Karpas-422 (cell line): ENCODE results near the gene ETV6. TPM values are rescaled to one million over a fixed set of nuclear protein-coding genes. Genes with fewer than 3 reads are reported as not detected.

Experiments
- DNase-seq: peaks from one replicate; pipeline ENCODE4 v3.0.0-alpha.2; 2015
- H2AFZ ChIP-seq: fragments of 200-600 bp; sonication (generic); 2 replicates; pipeline ENCODE4 v1.6.1; 2014; ENCODE audit warnings: antibody characterized with exemption, low read length, mixed read lengths
- H3K27ac ChIP-seq: fragments of 200-600 bp; sonication (generic); 2 replicates; pipeline ENCODE4 v1.5.1; 2014; ENCODE audit warnings: mild to moderate bottlenecking, low read length, moderate library complexity
- H3K27me3 ChIP-seq: fragments of 200-600 bp; sonication (generic); 2 replicates; pipeline ENCODE4 v1.6.1; 2014; ENCODE audit warnings: low read length, mixed read lengths
- H3K36me3 ChIP-seq: fragments of 200-600 bp; sonication (generic); 2 replicates; pipeline ENCODE4 v1.6.1; 2014; ENCODE audit warnings: low read length, mixed read lengths; ENCODE audit not compliant: insufficient read depth
- H3K4me1 ChIP-seq: fragments of 200-600 bp; sonication (generic); 2 replicates; pipeline ENCODE4 v1.6.1; 2014; ENCODE audit warnings: mild to moderate bottlenecking, low read length, mixed read lengths
- H3K4me2 ChIP-seq: fragments of 200-600 bp; sonication (generic); 2 replicates; pipeline ENCODE4 v1.6.1; 2014; ENCODE audit warnings: low read length, low read depth, mild to moderate bottlenecking; ENCODE audit not compliant: poor library complexity, severe bottlenecking
- H3K4me3 ChIP-seq: fragments of 200-600 bp; sonication (generic); 2 replicates; pipeline ENCODE4 v1.5.1; 2014; ENCODE audit warnings: mild to moderate bottlenecking, antibody characterized with exemption, low read length, mixed read lengths
- H3K79me2 ChIP-seq: fragments of 200-600 bp; sonication (generic); 2 replicates; pipeline ENCODE4 v1.6.1; 2014; ENCODE audit warnings: mild to moderate bottlenecking, low read length, mixed read lengths
- H3K9ac ChIP-seq: fragments of 200-600 bp; sonication (generic); 2 replicates; pipeline ENCODE4 v1.6.0; 2014; ENCODE audit warnings: low read length
- H3K9me2 ChIP-seq: fragments of 200-600 bp; sonication (generic), shearing (Covaris generic); replicated peaks from 2 replicates; pipeline ENCODE4 v1.6.0; 2014; ENCODE audit warnings: mild to moderate bottlenecking, low read length, moderate library complexity; ENCODE audit not compliant: insufficient read depth
- H3K9me3 ChIP-seq: fragments of 300-700, 200-600 bp; sonication (generic); 2 replicates; pipeline ENCODE4 v1.6.1; 2014; ENCODE audit warnings: low read length, mixed read lengths
- H4K20me1 ChIP-seq: fragments of 200-600 bp; sonication (generic); 2 replicates; pipeline ENCODE4 v1.6.1; 2014; ENCODE audit warnings: mild to moderate bottlenecking, antibody characterized with exemption, low read length, low read depth; ENCODE audit not compliant: insufficient read depth
- total RNA-seq: library from RNA; depleted of rRNA; stranded (reverse); fragments of >200 nt; shearing (Covaris generic); gene quantifications from 2 replicates; pipeline ENCODE4 v1.2.3, GENCODE V29; 2014; ENCODE audit warnings: low replicate concordance

ETV6 gene
- total RNA-seq, 1 experiment from 2014 or later: 1.0 TPM

DNA sequence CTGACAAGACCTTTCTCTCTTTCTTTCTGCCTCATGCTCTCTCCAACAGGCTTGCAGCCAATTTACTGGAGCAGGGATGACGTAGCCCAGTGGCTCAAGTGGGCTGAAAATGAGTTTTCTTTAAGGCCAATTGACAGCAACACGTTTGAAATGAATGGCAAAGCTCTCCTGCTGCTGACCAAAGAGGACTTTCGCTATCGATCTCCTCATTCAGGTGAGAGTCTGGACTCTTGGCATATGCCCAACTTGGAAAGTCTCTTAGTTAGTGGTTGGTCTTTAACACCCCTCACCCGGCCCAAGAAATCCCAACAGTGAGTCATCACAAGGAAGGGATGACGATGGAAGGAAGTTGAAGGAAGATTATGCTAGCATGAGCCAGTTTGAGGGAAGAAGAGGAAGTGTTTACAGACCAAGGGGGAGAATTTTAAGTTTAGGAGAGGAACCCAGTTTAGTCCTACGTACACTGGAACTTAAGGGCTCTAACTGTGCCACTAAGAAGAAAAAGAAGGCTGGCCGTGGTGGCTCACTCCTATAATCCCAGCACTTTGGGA is 189.7 kb downstream of the ETV6 start:
- no peak for DNase-seq
- H3K79me2 ChIP-seq: no peaks in the 10 kb centered on the region
- H3K9ac ChIP-seq: no peak overlapping the region
- H3K27me3 ChIP-seq: no peaks in the 10 kb centered on the region
- no peak overlapping the region for H3K4me3 ChIP-seq
- H3K9me2 ChIP-seq: no peaks in the 10 kb centered on the region
- H3K4me2 ChIP-seq: no peak overlapping the region
- H4K20me1 ChIP-seq: no peaks in the 10 kb centered on the region
- H2AFZ ChIP-seq: no peak overlapping the region
- H3K4me1 ChIP-seq: 0 out of 2 replicates have a peak, but pooled peaks cover 4% of the 10 kb centered on the region
- no peak overlapping the region for H3K27ac ChIP-seq
- H3K36me3 ChIP-seq: no peaks in the 10 kb centered on the region
- H3K9me3 ChIP-seq: no peaks in the 10 kb centered on the region

DNA sequence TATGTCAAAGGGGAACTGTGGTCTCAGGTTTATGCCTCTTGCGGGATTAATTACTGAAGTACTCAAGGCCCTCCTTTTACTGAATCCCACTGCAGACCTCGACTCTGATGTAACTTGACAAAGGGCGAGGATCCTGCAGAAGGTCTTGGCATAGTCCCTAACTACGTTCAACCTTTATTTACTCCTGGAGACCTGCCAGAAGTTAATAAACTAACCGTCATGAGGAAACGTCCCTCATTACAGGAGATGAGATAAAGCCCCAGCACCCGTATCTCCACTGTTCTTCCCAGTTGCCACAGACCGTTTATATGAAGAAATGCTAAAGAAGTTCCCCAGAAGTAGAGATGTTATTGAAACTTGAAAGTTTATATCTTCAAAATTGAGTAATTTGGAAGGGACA is 190.9 kb downstream of the ETV6 start:
- DNase-seq: no peak
- Histone ChIP-seq H3K27me3 (no peaks in the 10 kb centered on the region), H3K4me3 (no peak overlapping the region), H2AFZ (no peak overlapping the region), H3K36me3 (no peaks in the 10 kb centered on the region), H3K9me3 (no peaks in the 10 kb centered on the region), H3K79me2 (no peaks in the 10 kb centered on the region), H3K4me2 (no peak overlapping the region), H3K9me2 (no peaks in the 10 kb centered on the region), H3K27ac (no peak overlapping the region), H3K9ac (no peak overlapping the region), H4K20me1 (no peaks in the 10 kb centered on the region), H3K4me1 (0 out of 2 replicates have a peak, but pooled peaks cover 4% of the 10 kb centered on the region)

DNA sequence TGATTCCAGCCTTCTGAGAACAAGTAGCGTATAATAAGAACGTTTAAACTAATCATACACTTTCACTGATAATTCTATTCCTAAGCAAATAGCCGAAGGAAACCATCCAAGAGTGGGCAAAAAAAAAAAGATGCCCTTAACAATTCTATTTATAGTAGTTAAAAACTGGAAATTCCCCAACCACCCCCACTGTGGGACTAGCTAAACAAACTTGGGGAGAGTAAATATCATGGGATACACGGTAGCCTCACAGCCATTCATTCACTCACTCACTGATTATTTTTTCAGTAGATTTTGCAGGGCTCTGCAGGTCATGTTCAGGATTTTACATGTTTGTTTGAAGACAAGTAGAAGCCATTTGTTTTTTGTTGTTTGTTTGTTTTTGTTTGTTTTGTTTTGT is 197.0 kb downstream of the ETV6 start:
- Histone ChIP-seq H3K4me3 (no peak overlapping the region), H3K36me3 (no peaks in the 10 kb centered on the region), H3K9me3 (no peaks in the 10 kb centered on the region), H4K20me1 (no peaks in the 10 kb centered on the region), H3K9ac (no peak overlapping the region), H3K27me3 (no peaks in the 10 kb centered on the region), H3K4me1 (no peaks in the 10 kb centered on the region), H2AFZ (no peak overlapping the region), H3K27ac (no peak overlapping the region), H3K79me2 (no peaks in the 10 kb centered on the region), H3K4me2 (no peak overlapping the region), H3K9me2 (no peaks in the 10 kb centered on the region)
- DNase-seq: no peak

DNA sequence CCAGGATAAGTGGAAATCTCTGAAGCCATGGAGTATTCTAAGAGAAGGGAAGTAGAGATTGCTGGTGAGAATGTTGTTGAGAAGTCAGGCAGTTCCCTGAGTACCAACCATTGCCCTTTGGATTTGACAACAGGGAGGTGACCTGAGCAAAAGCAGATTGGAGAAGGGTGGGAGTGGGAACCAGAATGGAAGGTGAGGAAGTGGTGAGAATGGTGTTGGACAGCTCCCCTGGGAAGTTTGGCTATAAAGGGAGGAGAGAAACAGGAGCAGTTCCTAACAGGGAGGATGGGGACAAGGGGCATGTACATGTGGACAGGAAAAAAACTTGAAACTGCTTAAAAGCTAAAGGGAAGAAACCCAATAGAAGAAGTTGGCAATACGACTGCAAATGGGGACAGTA is 198.1 kb downstream of the ETV6 start:
- no peak overlapping the region for H3K4me2 ChIP-seq
- no peaks in the 10 kb centered on the region for H3K9me3 ChIP-seq
- no peak for DNase-seq
- H3K79me2 ChIP-seq: no peaks in the 10 kb centered on the region
- no peak overlapping the region for H3K27ac ChIP-seq
- no peaks in the 10 kb centered on the region for H3K4me1 ChIP-seq
- no peaks in the 10 kb centered on the region for H4K20me1 ChIP-seq
- no peaks in the 10 kb centered on the region for H3K27me3 ChIP-seq
- H2AFZ ChIP-seq: no peak overlapping the region
- H3K9ac ChIP-seq: no peak overlapping the region
- no peaks in the 10 kb centered on the region for H3K9me2 ChIP-seq
- H3K4me3 ChIP-seq: no peak overlapping the region
- no peaks in the 10 kb centered on the region for H3K36me3 ChIP-seq

DNA sequence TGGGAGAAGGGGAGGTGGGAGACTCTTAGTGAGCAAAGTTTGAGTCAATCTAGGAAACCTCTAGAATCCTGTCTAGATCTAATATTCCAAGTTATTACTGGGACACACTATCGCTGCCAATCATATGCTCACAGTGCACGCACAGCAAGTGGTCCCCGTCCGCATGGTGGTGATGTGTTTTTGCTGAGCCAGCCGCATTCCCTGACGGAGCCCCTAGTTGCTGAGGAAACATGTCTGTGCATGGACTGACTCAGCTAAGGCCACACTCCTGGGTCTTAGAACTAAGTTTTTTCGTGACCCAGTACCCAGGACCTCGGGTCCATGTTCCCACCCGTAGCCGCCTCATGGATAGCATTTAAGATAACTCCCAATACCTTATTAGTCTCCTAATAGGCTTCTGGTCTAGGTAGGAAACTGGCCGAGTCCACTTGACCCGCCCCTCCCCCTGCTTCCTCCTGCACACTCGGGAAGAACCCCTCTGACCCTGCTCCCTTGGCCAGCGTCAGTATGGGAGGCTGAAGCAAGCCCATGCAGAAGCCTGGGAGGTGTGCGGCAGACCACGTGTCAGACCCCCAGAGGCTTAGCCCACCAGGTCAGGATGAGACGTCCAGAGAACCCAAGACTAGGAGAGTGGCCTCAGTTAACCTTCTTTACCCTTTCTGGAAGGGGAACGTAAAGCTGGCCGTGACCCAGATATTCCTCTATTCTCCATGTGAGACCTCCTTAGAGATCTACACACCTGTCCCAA is 200.5 kb downstream of the ETV6 start:
- Histone ChIP-seq H4K20me1 (no peaks in the 10 kb centered on the region), H3K9me2 (no peaks in the 10 kb centered on the region), H3K79me2 (no peaks in the 10 kb centered on the region), H3K27me3 (no peaks in the 10 kb centered on the region), H3K9me3 (no peaks in the 10 kb centered on the region), H3K36me3 (no peaks in the 10 kb centered on the region), H2AFZ (no peak overlapping the region), H3K9ac (no peak overlapping the region), H3K4me1 (no peaks in the 10 kb centered on the region), H3K4me3 (no peak overlapping the region), H3K27ac (no peak overlapping the region), H3K4me2 (no peak overlapping the region)
- DNase-seq: no peak

DNA sequence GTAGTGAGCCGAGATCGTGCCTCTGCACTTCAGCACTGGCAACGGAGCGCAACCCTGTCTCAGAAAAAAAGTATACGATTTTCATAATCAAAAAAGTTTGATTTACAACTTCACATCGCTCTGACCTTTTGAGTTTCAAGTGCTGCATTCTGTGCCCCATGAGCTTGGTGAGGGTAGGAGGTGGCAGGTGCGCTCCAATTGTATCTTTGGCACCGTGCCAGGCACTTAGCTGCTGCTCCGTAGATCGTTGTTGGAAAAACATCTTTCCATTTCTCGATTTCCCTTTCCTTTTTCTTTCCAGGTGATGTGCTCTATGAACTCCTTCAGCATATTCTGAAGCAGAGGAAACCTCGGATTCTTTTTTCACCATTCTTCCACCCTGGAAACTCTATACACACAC is 203.7 kb downstream of the ETV6 start:
- Histone ChIP-seq H3K9me2 (no peaks in the 10 kb centered on the region), H3K4me3 (no peak overlapping the region), H3K9me3 (no peaks in the 10 kb centered on the region), H3K4me1 (no peaks in the 10 kb centered on the region), H3K36me3 (no peaks in the 10 kb centered on the region), H3K27me3 (no peaks in the 10 kb centered on the region), H3K27ac (no peak overlapping the region), H3K79me2 (no peaks in the 10 kb centered on the region), H3K9ac (no peak overlapping the region), H4K20me1 (no peaks in the 10 kb centered on the region), H3K4me2 (no peak overlapping the region), H2AFZ (no peak overlapping the region)
- DNase-seq: no peak

DNA sequence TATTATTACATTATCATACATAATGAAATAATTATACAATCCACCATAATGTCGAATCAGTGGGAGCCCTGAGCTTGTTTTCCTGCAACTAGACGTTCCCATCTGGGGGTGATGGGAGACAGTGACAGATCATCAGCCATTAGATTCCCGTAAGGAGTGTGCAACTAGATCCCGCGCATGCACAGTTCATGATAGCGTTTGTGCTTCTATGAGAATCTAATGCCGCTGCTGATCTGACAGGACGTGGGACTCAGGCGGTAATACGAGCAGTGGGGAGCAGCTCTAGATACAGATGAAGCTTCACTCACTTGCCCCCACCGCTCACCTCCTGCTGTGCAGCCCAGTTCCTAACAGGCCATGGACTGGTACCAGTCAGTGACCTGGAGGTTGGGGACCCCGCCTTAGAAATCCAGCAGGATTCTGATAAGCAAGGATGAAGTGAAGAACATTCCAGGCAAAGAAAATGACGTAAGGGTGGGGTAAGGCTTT is 204.6 kb downstream of the ETV6 start:
- H3K4me3 ChIP-seq: no peak overlapping the region
- no peak overlapping the region for H2AFZ ChIP-seq
- no peaks in the 10 kb centered on the region for H3K27me3 ChIP-seq
- H3K27ac ChIP-seq: no peak overlapping the region
- H3K9ac ChIP-seq: no peak overlapping the region
- H3K36me3 ChIP-seq: no peaks in the 10 kb centered on the region
- no peak overlapping the region for H3K4me2 ChIP-seq
- no peaks in the 10 kb centered on the region for H3K9me2 ChIP-seq
- H3K9me3 ChIP-seq: no peaks in the 10 kb centered on the region
- DNase-seq: no peak
- H3K4me1 ChIP-seq: no peaks in the 10 kb centered on the region
- no peaks in the 10 kb centered on the region for H4K20me1 ChIP-seq
- H3K79me2 ChIP-seq: no peaks in the 10 kb centered on the region

DNA sequence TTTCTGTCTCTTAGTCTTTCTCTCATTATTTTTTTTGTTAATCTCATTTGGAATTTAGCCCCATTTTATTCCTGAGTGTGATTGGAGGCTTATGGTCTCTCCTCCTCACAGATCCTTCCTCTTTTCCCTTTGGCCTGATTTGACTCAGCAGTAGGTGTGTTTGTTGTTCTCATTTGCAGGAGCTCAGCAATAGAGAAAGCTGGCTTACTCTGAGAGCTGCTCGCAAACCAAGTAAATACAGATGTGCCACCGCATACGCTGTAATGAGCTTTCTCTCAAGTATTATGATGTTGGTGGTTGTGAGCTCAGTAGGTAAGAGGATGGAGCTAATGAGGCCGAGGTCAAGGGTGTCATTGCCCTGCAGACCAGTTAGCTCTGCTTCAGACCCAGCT is 206.5 kb downstream of the ETV6 start:
- Histone ChIP-seq H3K27ac (no peak overlapping the region), H3K4me1 (no peaks in the 10 kb centered on the region), H3K9me2 (no peaks in the 10 kb centered on the region), H3K4me2 (no peak overlapping the region), H3K36me3 (no peaks in the 10 kb centered on the region), H3K27me3 (no peaks in the 10 kb centered on the region), H3K4me3 (no peak overlapping the region), H3K79me2 (no peaks in the 10 kb centered on the region), H4K20me1 (no peaks in the 10 kb centered on the region), H3K9ac (no peak overlapping the region), H3K9me3 (no peaks in the 10 kb centered on the region), H2AFZ (no peak overlapping the region)
- no peak for DNase-seq
